Measurements from ENCODE around the gene SRF.

SRF gene

DNA sequence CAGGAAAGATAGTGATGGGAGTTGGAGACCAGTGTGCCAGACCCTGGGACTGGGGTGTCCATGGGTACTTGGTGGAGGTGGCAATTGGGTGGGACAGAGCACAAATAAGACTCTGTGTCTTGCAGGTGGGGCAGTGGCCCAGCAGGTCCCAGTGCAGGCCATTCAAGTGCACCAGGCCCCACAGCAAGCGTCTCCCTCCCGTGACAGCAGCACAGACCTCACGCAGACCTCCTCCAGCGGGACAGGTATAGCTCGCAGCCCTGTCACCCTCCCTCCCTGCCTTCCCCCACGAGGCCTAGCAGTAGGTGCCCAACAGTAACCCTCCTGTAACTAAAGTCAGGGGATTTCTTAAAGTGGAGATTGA is 5.3 kb downstream of the SRF start:
- H3K9ac ChIP-seq = no peak overlapping the region
- H3K4me1 ChIP-seq = peaks cover 21% of the 10 kb centered on the region
- H3K4me3 ChIP-seq (ENCODE audit: low read depth, low read length) = no peak overlapping the region
- no peaks in the 10 kb centered on the region for H3K27me3 ChIP-seq (ENCODE audit: control insufficient read depth, insufficient read depth, low read length)
- peaks cover 10% of the 10 kb centered on the region for H3K79me2 ChIP-seq
- no peaks in the 10 kb centered on the region for H3K9me3 ChIP-seq (ENCODE audit: control insufficient read depth, low read length)
- H2AFZ ChIP-seq = no peak overlapping the region
- H3K4me2 ChIP-seq (ENCODE audit: low read length) = no peak overlapping the region
- H3K27ac ChIP-seq = no peak overlapping the region
- no peaks in the 10 kb centered on the region for H3K36me3 ChIP-seq (ENCODE audit: control insufficient read depth, insufficient read depth, low read length)
- TF ChIP-seq, protein P1, sequence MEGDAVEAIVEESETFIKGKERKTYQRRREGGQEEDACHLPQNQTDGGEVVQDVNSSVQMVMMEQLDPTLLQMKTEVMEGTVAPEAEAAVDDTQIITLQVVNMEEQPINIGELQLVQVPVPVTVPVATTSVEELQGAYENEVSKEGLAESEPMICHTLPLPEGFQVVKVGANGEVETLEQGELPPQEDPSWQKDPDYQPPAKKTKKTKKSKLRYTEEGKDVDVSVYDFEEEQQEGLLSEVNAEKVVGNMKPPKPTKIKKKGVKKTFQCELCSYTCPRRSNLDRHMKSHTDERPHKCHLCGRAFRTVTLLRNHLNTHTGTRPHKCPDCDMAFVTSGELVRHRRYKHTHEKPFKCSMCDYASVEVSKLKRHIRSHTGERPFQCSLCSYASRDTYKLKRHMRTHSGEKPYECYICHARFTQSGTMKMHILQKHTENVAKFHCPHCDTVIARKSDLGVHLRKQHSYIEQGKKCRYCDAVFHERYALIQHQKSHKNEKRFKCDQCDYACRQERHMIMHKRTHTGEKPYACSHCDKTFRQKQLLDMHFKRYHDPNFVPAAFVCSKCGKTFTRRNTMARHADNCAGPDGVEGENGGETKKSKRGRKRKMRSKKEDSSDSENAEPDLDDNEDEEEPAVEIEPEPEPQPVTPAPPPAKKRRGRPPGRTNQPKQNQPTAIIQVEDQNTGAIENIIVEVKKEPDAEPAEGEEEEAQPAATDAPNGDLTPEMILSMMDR (IDR thresholded peaks at IDR 0.05) = no peak

DNA sequence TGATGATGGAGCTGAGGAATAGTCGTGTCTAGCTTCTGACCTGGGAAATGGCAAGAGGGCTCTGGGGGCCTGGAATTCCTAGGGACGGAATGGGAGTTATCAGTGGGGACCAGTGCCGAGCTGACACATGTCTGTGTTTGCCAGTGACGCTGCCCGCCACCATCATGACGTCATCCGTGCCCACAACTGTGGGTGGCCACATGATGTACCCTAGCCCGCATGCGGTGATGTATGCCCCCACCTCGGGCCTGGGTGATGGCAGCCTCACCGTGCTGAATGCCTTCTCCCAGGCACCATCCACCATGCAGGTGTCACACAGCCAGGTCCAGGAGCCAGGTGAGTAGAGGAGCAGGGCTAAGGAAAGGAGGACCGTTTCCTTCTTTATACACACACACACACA is 7.1 kb downstream of the SRF start:
- TF ChIP-seq, protein P1 (IDR thresholded peaks at IDR 0.05) = no peak
- H3K27me3 ChIP-seq (ENCODE audit: control insufficient read depth, insufficient read depth, low read length) = no peaks in the 10 kb centered on the region
- no peak overlapping the region for H3K9ac ChIP-seq
- no peak overlapping the region for H3K4me2 ChIP-seq (ENCODE audit: low read length)
- H3K4me3 ChIP-seq (ENCODE audit: low read depth, low read length) = no peak overlapping the region
- no peak overlapping the region for H3K27ac ChIP-seq
- peaks cover 20% of the 10 kb centered on the region for H3K4me1 ChIP-seq
- no peaks in the 10 kb centered on the region for H3K36me3 ChIP-seq (ENCODE audit: control insufficient read depth, insufficient read depth, low read length)
- peaks cover 10% of the 10 kb centered on the region for H3K79me2 ChIP-seq
- no peaks in the 10 kb centered on the region for H3K9me3 ChIP-seq (ENCODE audit: control insufficient read depth, low read length)
- H2AFZ ChIP-seq = no peak overlapping the region

GRCh38 chr6:43178951-43179830 is 8.1 kb downstream of the SRF start:
- no peak overlapping the region for H3K4me3 ChIP-seq (ENCODE audit: low read depth, low read length)
- H2AFZ ChIP-seq = no peak overlapping the region
- H3K79me2 ChIP-seq = peaks cover 10% of the 10 kb centered on the region
- H3K36me3 ChIP-seq (ENCODE audit: control insufficient read depth, insufficient read depth, low read length) = no peaks in the 10 kb centered on the region
- no peaks in the 10 kb centered on the region for H3K27me3 ChIP-seq (ENCODE audit: control insufficient read depth, insufficient read depth, low read length)
- TF ChIP-seq, protein P1 (IDR thresholded peaks at IDR 0.05) = no peak
- no peak overlapping the region for H3K4me2 ChIP-seq (ENCODE audit: low read length)
- no peak overlapping the region for H3K27ac ChIP-seq
- peaks cover 11% of the 10 kb centered on the region for H3K4me1 ChIP-seq
- H3K9ac ChIP-seq = no peak overlapping the region
- H3K9me3 ChIP-seq (ENCODE audit: control insufficient read depth, low read length) = no peaks in the 10 kb centered on the region

- no peaks in the 10 kb centered on the region for H3K36me3 ChIP-seq (ENCODE audit: control insufficient read depth, insufficient read depth, low read length)
- H3K27ac ChIP-seq = no peak overlapping the region
- H3K9ac ChIP-seq = no peak overlapping the region
- H3K4me2 ChIP-seq (ENCODE audit: low read length) = no peak overlapping the region
- no peak overlapping the region for H2AFZ ChIP-seq
- TF ChIP-seq, protein P1 (IDR thresholded peaks at IDR 0.05) = no peak
- no peaks in the 10 kb centered on the region for H3K27me3 ChIP-seq (ENCODE audit: control insufficient read depth, insufficient read depth, low read length)
- no peak overlapping the region for H3K4me3 ChIP-seq (ENCODE audit: low read depth, low read length)
- H3K79me2 ChIP-seq = peaks cover 10% of the 10 kb centered on the region
- peaks cover 6% of the 10 kb centered on the region for H3K4me1 ChIP-seq
- no peaks in the 10 kb centered on the region for H3K9me3 ChIP-seq (ENCODE audit: control insufficient read depth, low read length)
Measured at GRCh38 chr6:43180058-43180457, 9.0 kb downstream of the SRF start.

DNA sequence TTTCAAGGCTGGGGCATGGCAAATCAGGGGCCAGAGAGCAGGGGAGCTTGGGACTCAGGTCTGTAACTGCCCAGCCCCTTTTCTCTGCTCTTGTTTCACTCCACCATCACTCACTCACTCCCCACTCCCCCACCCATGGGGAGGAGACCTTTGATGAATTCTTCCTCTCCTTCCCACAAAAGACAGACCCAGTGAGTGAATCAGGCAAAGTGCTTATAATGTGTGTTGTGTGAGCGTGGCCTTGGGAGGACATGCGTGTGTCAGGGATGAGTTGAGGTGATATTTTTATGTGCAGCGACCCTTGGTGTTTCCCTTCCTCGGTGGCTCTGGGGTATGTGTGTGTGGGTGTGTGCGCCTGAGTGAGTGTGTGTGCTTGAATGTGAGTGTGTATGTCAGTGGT is 9.9 kb downstream of the SRF start:
- no peak overlapping the region for H2AFZ ChIP-seq
- H3K4me3 ChIP-seq (ENCODE audit: low read depth, low read length) = no peak overlapping the region
- no peak overlapping the region for H3K4me2 ChIP-seq (ENCODE audit: low read length)
- H3K36me3 ChIP-seq (ENCODE audit: control insufficient read depth, insufficient read depth, low read length) = no peaks in the 10 kb centered on the region
- H3K27me3 ChIP-seq (ENCODE audit: control insufficient read depth, insufficient read depth, low read length) = no peaks in the 10 kb centered on the region
- peaks cover 9% of the 10 kb centered on the region for H3K79me2 ChIP-seq
- peak overlapping the region; percentile 51 for H3K27ac ChIP-seq
- H3K9me3 ChIP-seq (ENCODE audit: control insufficient read depth, low read length) = no peaks in the 10 kb centered on the region
- peaks cover 6% of the 10 kb centered on the region for H3K4me1 ChIP-seq
- TF ChIP-seq, protein P1 (IDR thresholded peaks at IDR 0.05) = no peak
- H3K9ac ChIP-seq = no peak overlapping the region
